Measurements from ENCODE around the gene FRMPD4.

Gene FRMPD4

DNA sequence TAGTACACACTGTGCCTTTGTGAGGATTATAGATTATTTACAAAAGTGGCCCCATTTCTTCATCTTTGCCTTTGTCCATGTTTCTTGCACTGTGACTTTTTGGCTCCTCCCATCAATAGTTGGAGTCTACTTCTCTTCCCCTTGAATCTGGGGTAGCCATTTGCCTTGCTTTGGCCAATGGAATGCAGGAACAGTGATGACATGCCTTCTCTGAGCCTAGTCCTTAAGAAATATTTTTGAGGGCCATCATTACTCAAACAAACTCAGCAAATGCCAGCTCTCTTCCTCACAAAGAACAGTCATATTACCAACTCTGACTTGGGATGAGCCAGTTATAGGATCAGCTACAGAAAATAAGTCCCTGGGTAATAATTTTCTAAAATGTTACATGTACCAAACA, 189.6 kb downstream of the FRMPD4 start:
- DNase-seq (ENCODE audit: low read depth) = no peak
- H3K4me3 ChIP-seq (ENCODE audit: low read length) = no peak overlapping the region
- TF ChIP-seq CTCF (conservative IDR thresholded peaks at IDR 0.05; ENCODE audit: low read depth, low read length) = no peak

DNA sequence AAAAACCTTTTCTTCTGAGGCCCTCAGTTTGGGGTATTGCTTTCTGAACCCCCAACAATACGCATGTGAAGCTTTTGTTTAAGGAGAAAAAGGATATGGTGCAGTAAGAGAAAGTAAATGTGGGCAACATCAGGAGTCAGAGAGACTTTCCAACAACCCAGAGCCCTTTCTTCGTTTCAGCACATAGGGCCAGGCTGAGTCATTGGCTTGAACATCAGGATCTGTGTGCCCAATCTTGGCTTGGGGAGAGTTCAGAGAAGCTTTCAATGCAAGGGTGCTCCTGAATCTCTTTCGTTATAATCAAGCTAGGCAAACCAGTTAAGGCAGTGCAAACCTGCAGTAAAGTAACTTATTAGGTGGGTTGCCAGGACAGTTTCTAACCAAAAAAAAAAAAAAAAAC, 191.2 kb downstream of the FRMPD4 start:
- DNase-seq (ENCODE audit: low read depth) = no peak
- no peak for TF ChIP-seq CTCF (conservative IDR thresholded peaks at IDR 0.05; ENCODE audit: low read depth, low read length)
- H3K4me3 ChIP-seq (ENCODE audit: low read length) = no peak overlapping the region

GRCh38 chrX:12330841-12331240, 192.6 kb downstream of the FRMPD4 start:
- no peak overlapping the region for H3K4me3 ChIP-seq (ENCODE audit: low read length)
- DNase-seq (ENCODE audit: low read depth) = no peak
- no peak for TF ChIP-seq CTCF (conservative IDR thresholded peaks at IDR 0.05; ENCODE audit: low read depth, low read length)

DNA sequence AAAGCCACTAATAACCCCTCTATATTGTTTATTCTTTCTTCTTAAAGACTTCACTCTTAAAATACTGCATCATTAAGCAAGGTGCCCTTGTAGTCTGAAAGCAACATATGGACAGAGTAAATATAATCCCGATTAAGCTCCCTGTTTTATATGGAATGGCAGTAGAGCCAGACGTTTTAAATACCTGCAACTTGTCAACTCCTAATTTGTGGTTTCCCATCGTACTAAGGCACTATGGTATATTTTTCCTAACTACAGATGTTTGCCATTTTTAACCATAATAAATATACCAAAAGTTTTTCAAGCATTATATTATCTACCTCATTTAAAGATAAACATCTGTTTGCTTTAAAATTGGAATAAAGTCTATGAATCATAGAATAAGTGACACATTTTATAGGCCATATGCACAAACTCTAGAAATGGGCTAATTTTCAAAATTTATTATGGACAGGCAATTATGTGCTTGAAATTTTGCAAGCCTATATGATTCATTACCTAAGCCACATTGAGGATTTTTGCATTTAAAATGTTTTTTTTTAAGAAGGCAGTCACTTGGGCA, 194.6 kb downstream of the FRMPD4 start:
- DNase-seq (ENCODE audit: low read depth) = no peak
- no peak for TF ChIP-seq CTCF (conservative IDR thresholded peaks at IDR 0.05; ENCODE audit: low read depth, low read length)
- H3K4me3 ChIP-seq (ENCODE audit: low read length) = no peak overlapping the region

DNA sequence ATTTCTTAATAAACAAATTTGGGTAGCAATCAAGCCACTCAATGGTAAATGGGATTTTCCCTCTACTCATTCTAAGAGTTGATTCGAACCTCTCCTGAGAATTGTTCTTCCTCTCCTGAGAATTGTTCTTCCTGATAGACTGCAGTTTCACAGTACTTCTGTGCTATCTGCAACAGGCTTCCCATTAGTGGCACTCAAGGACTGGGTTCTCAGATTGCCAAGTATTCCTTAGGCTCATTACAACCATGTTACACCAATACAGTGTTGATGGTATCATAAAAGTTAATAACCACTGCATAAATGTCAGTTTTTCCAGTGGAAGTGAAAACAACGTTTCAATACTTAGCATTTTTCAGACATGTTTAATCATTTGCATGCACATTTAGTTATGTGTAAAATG, 201.6 kb downstream of the FRMPD4 start:
- no peak for TF ChIP-seq CTCF (conservative IDR thresholded peaks at IDR 0.05; ENCODE audit: low read depth, low read length)
- DNase-seq (ENCODE audit: low read depth) = no peak
- H3K4me3 ChIP-seq (ENCODE audit: low read length) = no peak overlapping the region

DNA sequence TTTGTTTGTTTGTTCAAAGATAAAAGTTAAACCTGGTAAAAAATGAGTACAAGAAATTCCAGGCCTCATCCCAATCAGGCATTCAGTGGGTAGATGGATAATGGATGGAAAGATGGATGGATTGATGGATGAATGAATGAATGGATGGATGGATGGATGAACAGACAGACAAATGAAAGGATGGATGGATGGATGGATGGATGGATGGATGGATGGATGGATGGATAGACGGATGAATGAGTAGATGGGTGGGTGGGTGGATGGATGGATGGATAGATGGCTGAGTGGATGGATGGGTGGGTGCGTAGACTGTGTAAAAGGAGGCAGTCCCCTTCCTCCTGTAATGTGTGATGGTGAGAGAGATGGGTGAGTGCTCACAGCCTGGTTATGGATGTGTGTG, 206.7 kb downstream of the FRMPD4 start:
- DNase-seq (ENCODE audit: low read depth) = no peak
- H3K4me3 ChIP-seq (ENCODE audit: low read length) = no peak overlapping the region
- no peak for TF ChIP-seq CTCF (conservative IDR thresholded peaks at IDR 0.05; ENCODE audit: low read depth, low read length)

- no peak for DNase-seq (ENCODE audit: low read depth)
- TF ChIP-seq CTCF (conservative IDR thresholded peaks at IDR 0.05; ENCODE audit: low read depth, low read length) = no peak
- no peak overlapping the region for H3K4me3 ChIP-seq (ENCODE audit: low read length)
Measured at GRCh38 chrX:12349201-12349600, 210.9 kb downstream of the FRMPD4 start.

Data from retinal pigment epithelial cell (primary cell).